K562 (cell line): ENCODE data around the gene KDM2B. TPM values are rescaled to one million over a fixed set of nuclear protein-coding genes. Genes with fewer than 3 reads are reported as not detected.

Experiments used
- ARID1B ChIP-seq: fragments of 450-650 bp; IDR thresholded peaks from 2 replicates; pipeline ENCODE4 v1.6.1; 2016; ENCODE audit warnings: antibody characterized with exemption, mild to moderate bottlenecking, inconsistent platforms
- CEBPG ChIP-seq, 3 experiments: fragments of 200-800 bp in 1 of 3; sonication (Bioruptor generic) in 1 of 3; sonication (generic) in 1 of 3; formaldehyde crosslinking in 1 of 3; IDR thresholded peaks in 2 of 3; conservative IDR thresholded peaks in 1 of 3; 2 replicates each; pipeline versions ENCODE4 v1.6.1 to v1.8.0; 2016 to 2022; ENCODE audit warnings: missing compliant biosample characterization in 2 of 3, missing genetic modification characterization in 2 of 3, mild to moderate bottlenecking in 1 of 3, missing genetic modification reagents in 1 of 3
- EZH2 ChIP-seq: IDR thresholded peaks from 2 replicates; pipeline ENCODE4 v1.6.1; 2012; ENCODE audit warnings: low read depth, mild to moderate bottlenecking, inconsistent platforms, low read length, borderline replicate concordance
- FIP1L1 ChIP-seq: fragments of 200-400 bp; formaldehyde crosslinking; IDR thresholded peaks from 2 replicates; pipeline ENCODE4 v1.6.1; 2018; ENCODE audit warnings: mild to moderate bottlenecking, low read depth, low read length; ENCODE audit not compliant: poor library complexity, severe bottlenecking
- GABPA ChIP-seq: fragments of 200-800 bp; sonication (Bioruptor generic); conservative IDR thresholded peaks from 2 replicates; pipeline ENCODE4 v1.6.1; 2016; ENCODE audit warnings: low read depth, missing genetic modification characterization, missing compliant biosample characterization
- HDGF ChIP-seq: fragments of 450-650 bp; IDR thresholded peaks from 2 replicates; pipeline ENCODE4 v1.6.1; 2016
- HINFP ChIP-seq: fragments of 450-650 bp; conservative IDR thresholded peaks from 2 replicates; pipeline ENCODE4 v1.6.1; 2016; ENCODE audit warnings: missing genetic modification characterization, low read depth, mild to moderate bottlenecking, control low read depth, missing compliant biosample characterization
- KLF6 ChIP-seq: fragments of 250-450 bp; sonication (Bioruptor Pico); IDR thresholded peaks from 2 replicates; pipeline ENCODE4 v1.4.0; 2020; ENCODE audit warnings: mild to moderate bottlenecking, moderate library complexity, borderline replicate concordance
- MCM7 ChIP-seq, 2 experiments: fragments of 450-650 bp; IDR thresholded peaks; 2 replicates each; pipeline ENCODE4 v1.6.1; 2016 to 2018
- NCOA6 ChIP-seq: fragments of 450-650 bp; IDR thresholded peaks from 2 replicates; pipeline ENCODE4 v1.6.1; 2017; ENCODE audit warnings: mild to moderate bottlenecking
- NELFE ChIP-seq: IDR thresholded peaks from 2 replicates; pipeline ENCODE4 v1.6.1; 2011; ENCODE audit warnings: mild to moderate bottlenecking; ENCODE audit not compliant: insufficient read depth, insufficient read length
- NFE2 ChIP-seq: IDR thresholded peaks from 2 replicates; pipeline ENCODE4 v1.6.1; 2014; ENCODE audit warnings: antibody characterized with exemption, low read depth
- NFRKB ChIP-seq: fragments of 450-650 bp; IDR thresholded peaks from 2 replicates; pipeline ENCODE4 v1.6.1; 2016; ENCODE audit warnings: low read depth
- RBM39 ChIP-seq: fragments of 200-400 bp; formaldehyde crosslinking; optimal IDR thresholded peaks from 2 replicates; pipeline ENCODE3; 2018; ENCODE audit warnings: low read depth, low read length
- SMAD4 ChIP-seq: fragments of 250-450 bp; sonication (Bioruptor Pico); conservative IDR thresholded peaks from 2 replicates; pipeline ENCODE4 v1.8.0; 2021; ENCODE audit warnings: inconsistent platforms, mild to moderate bottlenecking, moderate library complexity
- ZC3H4 ChIP-seq: sonication (generic); formaldehyde crosslinking; IDR thresholded peaks from 2 replicates; pipeline ENCODE4 v1.9.0; 2021; ENCODE audit warnings: missing genetic modification reagents, borderline replicate concordance
- ZC3H8 ChIP-seq: fragments of 450-650 bp; IDR thresholded peaks from 2 replicates; pipeline ENCODE4 v1.6.1; 2017
- ZKSCAN8 ChIP-seq: fragments of 200-800 bp; sonication (Bioruptor generic); IDR thresholded peaks from 2 replicates; pipeline ENCODE4 v1.6.1; 2016; ENCODE audit warnings: missing genetic modification characterization, missing compliant biosample characterization
- ZNF146 ChIP-seq: IDR thresholded peaks from one replicate; pipeline ENCODE4 v1.6.1; 2018; ENCODE audit warnings: missing compliant biosample characterization; ENCODE audit not compliant: unreplicated experiment
- ZNF589 ChIP-seq: fragments of 200-800 bp; sonication (Bioruptor generic); IDR thresholded peaks from 2 replicates; pipeline ENCODE4 v1.6.1; 2016; ENCODE audit warnings: low read depth, missing genetic modification characterization, missing compliant biosample characterization
- polyA plus RNA-seq, 8 experiments: library from polyadenylated mRNA; depleted of rRNA in 4 of 8; stranded (reverse) in 5 of 8; unstranded in 3 of 8; fragments of >200 nt; fragmentation: Nextera tagmentation in 2 of 8; fragmentation: Illumina TruSeq in 1 of 8; extraction: Ambion mirVana in 2 of 8; extraction: Trizol in 1 of 8; gene quantifications; 2 replicates each; pipeline versions ENCODE4 v1.2.1 to v1.2.3, GENCODE V29; 2011 to 2014; ENCODE audit warnings: inconsistent platforms in 1 of 8, missing spikeins in 1 of 8
- total RNA-seq, 7 experiments: library from RNA; depleted of rRNA in 6 of 7; stranded (reverse); fragments of >200 nt in 6 of 7; fragmentation: Illumina TruSeq in 2 of 7; extraction: Trizol in 2 of 7; gene quantifications; 2 replicates each; pipeline versions ENCODE4 v1.2.1 to v1.2.3, GENCODE V29; 2011 to 2021; ENCODE audit warnings: low replicate concordance in 1 of 7
- TF ChIP-seq, protein P1 (sequence below): fragments of 450-650 bp; IDR thresholded peaks from 2 replicates; pipeline ENCODE4 v1.6.1; 2018; ENCODE audit not compliant: partially characterized antibody
- TF ChIP-seq, protein P2 (sequence below): fragments of 450-650 bp; formaldehyde crosslinking; conservative IDR thresholded peaks from 2 replicates; pipeline ENCODE4 v1.4.0; 2022; ENCODE audit warnings: mild to moderate bottlenecking, missing genetic modification characterization

The KDM2B gene
- total and polyA plus RNA-seq, 9 of the 15 experiments (the other 6 are each of a cell fraction or from before 2014, with no cell fraction given), result 7.4 to 50.5 (median 22.5) TPM

GRCh38 chr12:121579981-121580868 is 598 bp downstream of the KDM2B start (continued):
- TF ChIP-seq RBM39 (no peak), FIP1L1 (no peak), KLF6 (no peak), SMAD4 (no peak), ZNF146 (CRISPR knock-in tag) (no peak), EZH2 (no peak), NFE2 (no peak), NELFE (no peak), ARID1B (no peak), GABPA (tag) (no peak), ZC3H8 (no peak), HINFP (tag) (no peak), ZKSCAN8 (CRISPR knock-in tag) (no peak), NCOA6 (no peak), ZNF589 (CRISPR knock-in tag) (no peak), MCM7 (IDR thresholded peaks at IDR 0.05) (no peak), HDGF (no peak), NFRKB (peak; percentile 94), ZC3H4 (CRISPR knock-in tag) (no peak), CEBPG (CRISPR knock-in tag; IDR thresholded peaks at IDR 0.05) (no peak), CEBPG (tag; conservative IDR thresholded peaks at IDR 0.05 in 1 of 2, IDR thresholded peaks at IDR 0.05 in 1 of 2) (no peak)
- TF ChIP-seq, protein P1, sequence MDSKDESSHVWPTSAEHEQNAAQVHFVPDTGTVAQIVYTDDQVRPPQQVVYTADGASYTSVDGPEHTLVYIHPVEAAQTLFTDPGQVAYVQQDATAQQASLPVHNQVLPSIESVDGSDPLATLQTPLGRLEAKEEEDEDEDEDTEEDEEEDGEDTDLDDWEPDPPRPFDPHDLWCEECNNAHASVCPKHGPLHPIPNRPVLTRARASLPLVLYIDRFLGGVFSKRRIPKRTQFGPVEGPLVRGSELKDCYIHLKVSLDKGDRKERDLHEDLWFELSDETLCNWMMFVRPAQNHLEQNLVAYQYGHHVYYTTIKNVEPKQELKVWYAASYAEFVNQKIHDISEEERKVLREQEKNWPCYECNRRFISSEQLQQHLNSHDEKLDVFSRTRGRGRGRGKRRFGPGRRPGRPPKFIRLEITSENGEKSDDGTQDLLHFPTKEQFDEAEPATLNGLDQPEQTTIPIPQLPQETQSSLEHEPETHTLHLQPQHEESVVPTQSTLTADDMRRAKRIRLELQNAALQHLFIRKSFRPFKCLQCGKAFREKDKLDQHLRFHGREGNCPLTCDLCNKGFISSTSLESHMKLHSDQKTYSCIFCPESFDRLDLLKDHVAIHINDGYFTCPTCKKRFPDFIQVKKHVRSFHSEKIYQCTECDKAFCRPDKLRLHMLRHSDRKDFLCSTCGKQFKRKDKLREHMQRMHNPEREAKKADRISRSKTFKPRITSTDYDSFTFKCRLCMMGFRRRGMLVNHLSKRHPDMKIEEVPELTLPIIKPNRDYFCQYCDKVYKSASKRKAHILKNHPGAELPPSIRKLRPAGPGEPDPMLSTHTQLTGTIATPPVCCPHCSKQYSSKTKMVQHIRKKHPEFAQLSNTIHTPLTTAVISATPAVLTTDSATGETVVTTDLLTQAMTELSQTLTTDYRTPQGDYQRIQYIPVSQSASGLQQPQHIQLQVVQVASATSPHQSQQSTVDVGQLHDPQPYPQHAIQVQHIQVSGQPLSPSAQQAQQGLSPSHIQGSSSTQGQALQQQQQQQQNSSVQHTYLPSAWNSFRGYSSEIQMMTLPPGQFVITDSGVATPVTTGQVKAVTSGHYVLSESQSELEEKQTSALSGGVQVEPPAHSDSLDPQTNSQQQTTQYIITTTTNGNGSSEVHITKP, result no peak
- TF ChIP-seq, protein P2, sequence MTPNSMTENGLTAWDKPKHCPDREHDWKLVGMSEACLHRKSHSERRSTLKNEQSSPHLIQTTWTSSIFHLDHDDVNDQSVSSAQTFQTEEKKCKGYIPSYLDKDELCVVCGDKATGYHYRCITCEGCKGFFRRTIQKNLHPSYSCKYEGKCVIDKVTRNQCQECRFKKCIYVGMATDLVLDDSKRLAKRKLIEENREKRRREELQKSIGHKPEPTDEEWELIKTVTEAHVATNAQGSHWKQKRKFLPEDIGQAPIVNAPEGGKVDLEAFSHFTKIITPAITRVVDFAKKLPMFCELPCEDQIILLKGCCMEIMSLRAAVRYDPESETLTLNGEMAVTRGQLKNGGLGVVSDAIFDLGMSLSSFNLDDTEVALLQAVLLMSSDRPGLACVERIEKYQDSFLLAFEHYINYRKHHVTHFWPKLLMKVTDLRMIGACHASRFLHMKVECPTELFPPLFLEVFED (CRISPR knock-in tag), result no peak
